HG02885 (cell line): ENCODE data around the gene KANSL3.

Source experiments
- ATAC-seq: cut with Tn5 transposase; IDR thresholded peaks from one replicate; pipeline ENCODE4 v1.9.1; 2021; ENCODE audit warnings: mild to moderate bottlenecking; ENCODE audit not compliant: unreplicated experiment, poor library complexity

The KANSL3 gene

DNA sequence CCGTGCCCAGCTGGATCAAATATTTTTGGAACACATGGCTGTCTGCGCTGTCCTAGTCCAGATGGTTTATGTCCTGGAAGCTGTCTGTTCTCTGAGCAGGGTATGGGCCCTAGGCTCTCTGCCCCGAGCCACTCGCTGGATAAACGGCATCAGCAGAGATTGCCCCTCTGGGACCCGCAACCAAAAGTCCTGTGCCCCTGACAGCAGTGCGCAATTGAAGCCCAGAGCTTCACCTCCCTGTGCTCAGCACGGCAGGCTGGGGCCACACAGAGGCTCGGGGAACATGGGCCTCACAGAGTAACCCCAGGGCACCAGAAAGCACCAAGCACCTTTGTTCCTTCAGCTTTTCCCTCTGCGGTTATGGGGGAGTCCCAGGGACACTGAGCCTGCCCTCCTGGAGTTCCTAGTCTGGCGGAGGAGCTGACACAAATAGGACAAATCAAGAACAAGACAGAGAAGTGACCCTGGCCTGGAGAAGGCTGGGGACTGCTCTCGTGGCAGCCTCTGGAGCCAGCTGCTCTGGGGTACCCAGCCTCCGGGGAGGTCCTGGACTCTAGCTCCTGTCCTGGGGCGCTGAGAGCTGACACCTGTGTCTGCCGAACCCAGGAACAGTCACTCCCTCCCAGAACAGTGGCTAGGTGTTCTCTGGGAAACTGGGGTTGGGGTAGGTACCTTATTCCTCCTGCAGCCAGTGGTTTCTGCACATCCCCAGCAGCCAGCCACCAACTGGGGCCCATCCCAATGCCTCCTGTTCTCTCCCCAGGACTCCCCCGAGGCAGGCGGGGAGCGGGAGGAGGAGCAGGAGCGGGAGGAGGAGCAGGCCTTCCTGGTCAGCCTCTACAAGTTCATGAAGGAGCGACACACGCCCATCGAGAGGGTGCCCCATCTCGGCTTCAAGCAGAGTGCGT, 89.3 kb downstream of the KANSL3 start:
- no peak for ATAC-seq

- no peak for ATAC-seq
Measured at GRCh38 chr2:96547731-96548171, 90.4 kb downstream of the KANSL3 start.

DNA sequence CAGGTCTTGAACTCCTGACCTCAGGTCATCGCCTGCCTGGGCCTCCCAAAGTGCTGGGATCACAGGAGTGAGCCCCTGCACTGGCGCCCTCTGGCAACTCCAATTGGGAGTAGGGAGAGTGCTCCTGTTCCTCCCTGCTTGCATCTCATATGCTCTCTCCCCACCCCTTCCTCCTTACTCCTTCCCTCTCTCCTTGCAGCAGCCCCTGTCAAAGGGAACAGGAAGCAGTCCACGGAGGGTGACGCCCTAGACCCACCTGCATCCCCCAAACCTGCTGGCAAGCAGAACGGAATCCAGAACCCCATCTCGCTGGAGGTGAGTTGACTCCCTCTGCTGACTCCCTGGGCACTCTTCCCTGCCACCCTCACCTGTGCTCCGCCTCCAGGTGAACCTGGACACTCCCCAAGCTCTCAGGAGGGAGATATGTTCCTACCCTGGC, 90.9 kb downstream of the KANSL3 start:
- no peak for ATAC-seq

- no peak for ATAC-seq
Measured at GRCh38 chr2:96546797-96547196, 91.3 kb downstream of the KANSL3 start.

GRCh38 chr2:96546321-96546720, 91.8 kb downstream of the KANSL3 start:
- no peak for ATAC-seq
